ENCODE measurements around the gene PHTF2.

The PHTF2 gene

DNA sequence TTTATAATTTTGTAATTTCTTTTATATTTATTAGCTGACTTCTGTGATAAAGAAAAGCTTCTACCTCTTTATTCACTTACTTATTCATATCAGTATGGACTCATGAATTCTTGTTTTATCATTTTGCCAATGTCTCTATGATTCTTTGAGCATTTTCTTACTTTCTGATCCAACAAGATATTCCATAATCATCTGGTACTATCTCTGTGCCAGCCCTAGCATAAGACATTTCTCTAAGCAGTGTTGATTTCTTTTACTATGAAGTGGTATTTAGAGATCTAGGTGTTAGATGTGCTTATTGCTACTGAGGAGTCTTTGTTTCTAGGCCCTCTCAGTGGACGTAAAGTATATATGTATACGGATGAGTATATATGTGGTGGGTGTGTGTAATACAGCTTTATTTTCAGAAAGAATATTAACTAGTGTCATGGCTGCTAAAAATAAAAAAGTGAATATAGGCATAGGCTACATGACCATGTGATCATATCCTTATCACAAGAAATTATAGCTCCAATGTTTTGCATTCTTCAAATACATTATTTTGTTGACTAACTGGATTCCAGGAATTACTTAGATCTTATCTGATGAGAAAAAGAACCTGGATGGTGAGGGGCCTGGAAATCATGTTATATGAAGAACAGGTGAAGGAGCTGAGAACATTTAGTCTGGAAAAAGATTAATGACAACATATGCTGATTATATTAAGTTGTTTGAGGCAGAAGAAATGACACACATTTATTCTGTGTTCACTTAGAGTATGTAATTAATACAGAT, 13.1 kb downstream of the PHTF2 start:
- H3K27ac ChIP-seq: no peak overlapping the region
- H3K9me3 ChIP-seq: no peaks in the 10 kb centered on the region
- TF ChIP-seq, protein P1, sequence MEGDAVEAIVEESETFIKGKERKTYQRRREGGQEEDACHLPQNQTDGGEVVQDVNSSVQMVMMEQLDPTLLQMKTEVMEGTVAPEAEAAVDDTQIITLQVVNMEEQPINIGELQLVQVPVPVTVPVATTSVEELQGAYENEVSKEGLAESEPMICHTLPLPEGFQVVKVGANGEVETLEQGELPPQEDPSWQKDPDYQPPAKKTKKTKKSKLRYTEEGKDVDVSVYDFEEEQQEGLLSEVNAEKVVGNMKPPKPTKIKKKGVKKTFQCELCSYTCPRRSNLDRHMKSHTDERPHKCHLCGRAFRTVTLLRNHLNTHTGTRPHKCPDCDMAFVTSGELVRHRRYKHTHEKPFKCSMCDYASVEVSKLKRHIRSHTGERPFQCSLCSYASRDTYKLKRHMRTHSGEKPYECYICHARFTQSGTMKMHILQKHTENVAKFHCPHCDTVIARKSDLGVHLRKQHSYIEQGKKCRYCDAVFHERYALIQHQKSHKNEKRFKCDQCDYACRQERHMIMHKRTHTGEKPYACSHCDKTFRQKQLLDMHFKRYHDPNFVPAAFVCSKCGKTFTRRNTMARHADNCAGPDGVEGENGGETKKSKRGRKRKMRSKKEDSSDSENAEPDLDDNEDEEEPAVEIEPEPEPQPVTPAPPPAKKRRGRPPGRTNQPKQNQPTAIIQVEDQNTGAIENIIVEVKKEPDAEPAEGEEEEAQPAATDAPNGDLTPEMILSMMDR (IDR thresholded peaks at IDR 0.05): no peak
- H3K4me1 ChIP-seq (ENCODE audit: control insufficient read depth in 1 of 2, insufficient read depth in 1 of 2, low read depth in 1 of 2, low read length in 1 of 2): no peaks in the 10 kb centered on the region
- no peaks in the 10 kb centered on the region for H3K36me3 ChIP-seq
- H3K4me3 ChIP-seq (ENCODE audit: low read depth in 1 of 2, low read length in 1 of 2): no peak overlapping the region
- H3K27me3 ChIP-seq: no peaks in the 10 kb centered on the region

DNA sequence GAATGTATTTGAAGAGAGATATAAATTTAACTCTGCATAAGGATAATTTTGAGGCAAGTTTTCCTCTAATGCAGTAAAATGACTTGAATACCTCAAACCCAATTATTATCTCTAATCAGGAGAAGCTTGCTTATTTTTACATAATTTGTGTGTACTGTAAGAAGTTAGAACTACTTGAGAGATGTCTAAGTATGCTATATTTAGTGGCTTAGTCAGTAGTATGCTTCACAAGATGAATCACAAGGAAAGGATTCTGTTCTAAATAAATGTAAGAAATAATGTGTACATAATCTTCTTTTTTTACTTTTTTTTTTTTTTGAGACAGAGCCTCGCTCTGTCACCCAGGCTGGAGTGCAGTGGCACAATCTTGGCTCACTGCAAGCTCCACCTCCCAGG, 13.7 kb downstream of the PHTF2 start:
- Histone ChIP-seq H3K27me3 (no peaks in the 10 kb centered on the region), H3K9me3 (no peaks in the 10 kb centered on the region), H3K27ac (no peak overlapping the region), H3K4me1 (ENCODE audit: control insufficient read depth in 1 of 2, insufficient read depth in 1 of 2, low read depth in 1 of 2, low read length in 1 of 2) (no peaks in the 10 kb centered on the region), H3K4me3 (ENCODE audit: low read depth in 1 of 2, low read length in 1 of 2) (no peak overlapping the region), H3K36me3 (no peaks in the 10 kb centered on the region)
- TF ChIP-seq, protein P1 (IDR thresholded peaks at IDR 0.05): no peak

DNA sequence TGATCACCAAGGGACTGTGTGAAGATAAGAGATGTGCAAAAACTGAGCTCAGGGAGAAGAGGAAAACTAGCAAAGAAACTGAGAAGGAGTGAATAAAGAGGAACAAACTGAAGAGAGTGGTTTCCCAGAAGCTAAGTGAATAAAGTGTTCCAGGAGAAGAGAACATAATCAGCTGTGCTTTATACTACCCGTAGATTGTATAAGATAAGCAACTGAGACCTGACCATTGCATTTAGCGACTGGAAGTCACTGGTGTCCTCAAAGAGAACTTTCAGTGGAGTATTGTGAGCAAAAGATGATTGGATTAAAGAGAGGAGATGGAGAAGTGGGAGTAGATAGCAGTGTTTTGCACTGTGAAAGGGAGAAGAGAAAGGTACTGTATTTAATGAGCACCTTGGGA, 14.6 kb downstream of the PHTF2 start:
- Histone ChIP-seq H3K4me1 (ENCODE audit: control insufficient read depth in 1 of 2, insufficient read depth in 1 of 2, low read depth in 1 of 2, low read length in 1 of 2) (no peaks in the 10 kb centered on the region), H3K4me3 (ENCODE audit: low read depth in 1 of 2, low read length in 1 of 2) (no peak overlapping the region), H3K36me3 (no peaks in the 10 kb centered on the region), H3K27me3 (no peaks in the 10 kb centered on the region), H3K27ac (no peak overlapping the region), H3K9me3 (no peaks in the 10 kb centered on the region)
- TF ChIP-seq, protein P1 (IDR thresholded peaks at IDR 0.05): no peak

DNA sequence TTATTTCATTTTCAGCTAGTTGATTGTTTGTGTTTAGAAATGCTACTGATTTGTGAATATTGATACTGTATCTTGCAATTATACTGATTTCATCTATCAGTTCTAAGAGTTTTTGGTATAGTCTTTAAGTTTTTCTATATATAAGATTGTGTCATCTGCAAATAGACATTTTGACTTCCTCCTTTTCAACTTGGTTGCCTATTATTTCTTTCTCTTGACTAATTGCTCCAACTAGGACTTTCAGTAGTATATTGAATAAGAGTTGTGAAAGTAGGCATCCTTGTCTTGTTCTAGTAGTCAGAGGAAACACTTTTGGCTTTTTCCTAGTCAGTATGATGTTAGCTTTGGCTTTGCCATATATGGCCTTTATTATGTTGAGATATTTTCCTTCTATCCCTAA, 20.4 kb downstream of the PHTF2 start:
- peaks cover 11% of the 10 kb centered on the region for H3K9me3 ChIP-seq
- H3K27me3 ChIP-seq: no peaks in the 10 kb centered on the region
- peaks cover 5 to 7% of the 10 kb centered on the region in 2 experiments for H3K4me1 ChIP-seq (ENCODE audit: control insufficient read depth in 1 of 2, insufficient read depth in 1 of 2, low read depth in 1 of 2, low read length in 1 of 2)
- TF ChIP-seq, protein P1 (IDR thresholded peaks at IDR 0.05): no peak
- H3K4me3 ChIP-seq (ENCODE audit: low read depth in 1 of 2, low read length in 1 of 2): no peak overlapping the region
- no peaks in the 10 kb centered on the region for H3K36me3 ChIP-seq
- H3K27ac ChIP-seq: no peak overlapping the region

DNA sequence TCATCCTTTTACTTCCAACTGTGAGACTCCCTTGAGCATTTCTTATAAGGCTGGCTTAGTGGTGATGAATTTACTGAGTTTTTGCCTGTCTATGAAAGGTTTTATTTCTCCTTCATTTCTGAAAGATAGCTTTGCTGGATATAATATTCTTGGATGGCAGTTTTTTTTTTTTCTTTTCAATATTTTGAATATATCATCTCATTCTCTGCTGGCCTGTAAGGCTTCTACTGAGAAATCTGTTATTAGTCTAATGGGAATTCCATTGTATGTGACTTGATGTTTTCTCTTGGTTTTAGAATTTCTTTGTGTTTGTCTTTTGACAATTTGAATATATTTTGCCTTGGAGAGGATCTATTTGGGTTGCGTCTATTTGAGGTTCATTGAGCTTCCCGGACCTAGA, 22.4 kb downstream of the PHTF2 start:
- peaks cover 11% of the 10 kb centered on the region for H3K9me3 ChIP-seq

More for the DNA sequence above, 22.4 kb downstream of the PHTF2 start:
- H3K4me3 ChIP-seq (ENCODE audit: low read depth in 1 of 2, low read length in 1 of 2): no peak overlapping the region
- H3K36me3 ChIP-seq: no peaks in the 10 kb centered on the region
- TF ChIP-seq, protein P1 (IDR thresholded peaks at IDR 0.05): no peak
- H3K4me1 ChIP-seq (ENCODE audit: control insufficient read depth in 1 of 2, insufficient read depth in 1 of 2, low read depth in 1 of 2, low read length in 1 of 2): peaks cover 7 to 13% of the 10 kb centered on the region in 2 experiments
- H3K27me3 ChIP-seq: no peaks in the 10 kb centered on the region
- no peak overlapping the region for H3K27ac ChIP-seq
